ENCODE measurements around the gene HNRNPH2. TPM values are rescaled to one million over a fixed set of nuclear protein-coding genes. Genes with fewer than 3 reads are reported as not detected.

The HNRNPH2 gene
- total and polyA plus RNA-seq, 9 of the 15 experiments (the other 6 are each of a cell fraction or from before 2014, with no cell fraction given), result 40.0 to 130 (median 60.3) TPM

- peak; percentile 59 for TF ChIP-seq MITF (IDR thresholded peaks at IDR 0.05)
- TF ChIP-seq PHF8 (IDR thresholded peaks at IDR 0.05; ENCODE audit: borderline replicate concordance, low read length), result peak; percentile 59; the same call in 1 of the 2 replicates
- TF ChIP-seq CBFA2T3 (IDR thresholded peaks at IDR 0.05), result no peak; the same call in 1 of the 2 replicates
- no peak for TF ChIP-seq THRAP3 (IDR thresholded peaks at IDR 0.05; ENCODE audit: borderline replicate concordance)
- TF ChIP-seq HCFC1 (IDR thresholded peaks at IDR 0.05; ENCODE audit: low read depth, low read length), result peak; percentile 22; the same call in 1 of the 2 replicates
- TF ChIP-seq ZBTB40 (IDR thresholded peaks at IDR 0.05), result 0 out of 2 replicates have a peak, but pooled peaks have one; percentile 30
- TF ChIP-seq ZBTB40 (CRISPR knock-in tag; IDR thresholded peaks at IDR 0.05), result no peak
- no peak for TF ChIP-seq ZNF57 (CRISPR knock-in tag; IDR thresholded peaks at IDR 0.05)
- no peak for TF ChIP-seq GATA2 (CRISPR knock-in tag; IDR thresholded peaks at IDR 0.05)
- no peak for TF ChIP-seq MECOM (CRISPR knock-in tag; IDR thresholded peaks at IDR 0.05)
- no peak for TF ChIP-seq ZNF217 (CRISPR knock-in tag; IDR thresholded peaks at IDR 0.05)
- no peak for TF ChIP-seq TGIF2 (CRISPR knock-in tag; IDR thresholded peaks at IDR 0.05)
- no peak for TF ChIP-seq EZH2 (IDR thresholded peaks at IDR 0.05; ENCODE audit: borderline replicate concordance, low read depth, low read length)
- TF ChIP-seq GMEB1 (CRISPR knock-in tag; IDR thresholded peaks at IDR 0.05), result peak; percentile 70
Measured at GRCh38 chrX:101407748-101408531, at the start of gene HNRNPH2, which contains the start of gene GLA (continued).

Measured in K562 (cell line).